Right lobe of liver (tissue), 4 donors: Measurements from ENCODE around the gene MSMO1.

ENCODE experiments used
- CTCF ChIP-seq, 4 donors: fragments of 200-600 bp in 3 of 4; fragments of 450-650 bp in 1 of 4; IDR thresholded peaks; one replicate each; pipeline versions ENCODE4 v1.5.1 to v1.8.0; 2016 to 2022; ENCODE audit warnings: antibody characterized with exemption in 4 of 4, mild to moderate bottlenecking in 2 of 4
- POLR2A ChIP-seq: fragments of 450-650 bp; IDR thresholded peaks from one replicate; pipeline ENCODE4 v1.6.1; 2017; ENCODE audit warnings: antibody characterized with exemption, mild to moderate bottlenecking
- donor health status: DM: no; HTN: no; CAD: no.
- donor health status: DM: no; HTN: no; CAD: no.
- donor health status: DM: no; HTN: yes; CAD: no.

- TF ChIP-seq CTCF (IDR thresholded peaks at IDR 0.05) (no peak), POLR2A (no peak)
Measured at GRCh38 chr4:165319030-165319429, 8.4 kb upstream of the MSMO1 start.
